ENCODE results near the gene EIF4H. TPM values are rescaled to one million over a fixed set of nuclear protein-coding genes. Genes with fewer than 3 reads are reported as not detected.

EIF4H gene
- total RNA-seq, result 100 to 1,000 TPM; 427 to 433 (median 433) TPM

DNA sequence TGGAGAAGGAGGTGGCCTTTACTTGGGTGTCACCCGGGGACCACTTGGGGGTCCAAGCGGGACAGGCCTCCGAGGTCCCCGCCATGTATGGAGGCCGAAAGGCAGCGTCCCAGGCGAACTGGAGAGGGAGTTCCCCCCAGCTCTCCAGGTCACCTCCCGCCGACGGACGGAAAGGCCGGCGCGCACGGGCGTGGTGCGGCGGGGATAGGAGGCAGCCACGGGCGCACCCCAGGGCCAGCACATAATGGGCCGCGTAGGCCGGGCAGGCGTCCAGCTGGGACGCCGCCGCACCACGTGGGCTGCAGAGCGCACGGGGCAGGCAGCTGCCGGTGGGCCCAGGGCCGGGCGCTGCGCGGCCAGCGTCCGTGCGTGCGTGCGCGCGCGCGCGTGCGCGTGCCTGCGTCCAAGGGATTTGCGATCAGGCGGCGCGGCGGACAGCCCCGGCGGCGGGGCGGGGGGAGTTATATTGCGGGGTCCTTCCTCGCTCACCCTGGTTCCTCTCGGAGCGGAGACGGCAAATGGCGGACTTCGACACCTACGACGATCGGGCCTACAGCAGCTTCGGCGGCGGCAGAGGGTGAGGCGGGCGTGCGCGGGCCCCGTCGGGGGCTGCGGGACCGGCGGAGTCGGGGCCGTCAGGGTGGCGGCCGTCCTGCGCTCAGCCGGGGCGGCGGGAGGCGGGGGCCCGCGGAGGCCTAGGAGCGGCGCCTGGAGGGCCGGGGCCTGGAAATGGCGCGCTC lies at the start of gene EIF4H:
EIF4H (plus strand) TSS at position 491 of the 740 bp plus-strand sequence; CDS start at position 519, 28 bp downstream.
- Mint-ChIP-seq H3K27me3 (ENCODE audit: low read depth) (no peaks in the 10 kb centered on the region), H3K4me1 (ENCODE audit: low read depth) (peaks cover 43% of the 10 kb centered on the region), H3K9me3 (no peaks in the 10 kb centered on the region), H3K36me3 (ENCODE audit: insufficient read depth) (peaks cover 18% of the 10 kb centered on the region), H3K4me3 (peak within 1 kb of the TSS; percentile 92)
- ATAC-seq (peak; percentile 86 to 88), DNase-seq (peak; percentile 94)

DNA sequence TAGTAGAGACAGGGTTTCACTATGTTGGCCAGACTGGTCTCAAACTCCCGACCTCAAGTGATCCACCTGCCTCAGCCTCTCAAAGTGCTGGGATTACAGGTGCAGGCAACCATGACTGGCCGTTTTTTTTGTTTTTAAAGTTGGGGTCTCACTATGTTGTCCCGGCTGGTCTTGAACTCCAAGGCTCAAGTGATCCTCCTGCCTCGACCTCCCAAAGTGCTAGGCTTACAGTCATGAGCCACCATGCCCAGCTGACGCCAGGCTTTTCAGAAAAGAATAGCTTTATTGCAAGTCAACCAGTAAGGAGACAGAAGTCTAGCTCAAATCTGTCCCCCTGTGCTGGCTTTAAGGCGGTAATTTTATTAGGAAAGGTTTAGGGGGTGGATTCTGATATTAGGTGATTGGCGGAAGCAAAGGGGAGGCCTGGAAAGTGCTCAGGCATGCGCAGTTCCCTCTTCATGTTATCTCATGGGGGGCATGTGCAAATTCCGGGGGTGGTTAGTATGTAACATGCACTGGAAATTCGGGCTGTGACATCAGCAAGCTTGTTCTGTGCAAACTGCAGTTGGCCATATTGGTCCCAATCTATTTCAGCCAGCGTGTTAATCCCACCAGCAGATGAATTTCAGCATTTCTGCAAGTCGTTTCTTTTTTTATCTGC lies 47.8 kb upstream of the EIF4H start:
- no peaks in the 10 kb centered on the region for H3K9me3 Mint-ChIP-seq
- ATAC-seq, result no peak
- H3K27me3 Mint-ChIP-seq (ENCODE audit: low read depth), result no peaks in the 10 kb centered on the region
- DNase-seq, result no peak
- H3K4me3 Mint-ChIP-seq, result no peak overlapping the region
- peaks cover 2% of the 10 kb centered on the region for H3K36me3 Mint-ChIP-seq (ENCODE audit: insufficient read depth)
- no peaks in the 10 kb centered on the region for H3K4me1 Mint-ChIP-seq (ENCODE audit: low read depth)

DNA sequence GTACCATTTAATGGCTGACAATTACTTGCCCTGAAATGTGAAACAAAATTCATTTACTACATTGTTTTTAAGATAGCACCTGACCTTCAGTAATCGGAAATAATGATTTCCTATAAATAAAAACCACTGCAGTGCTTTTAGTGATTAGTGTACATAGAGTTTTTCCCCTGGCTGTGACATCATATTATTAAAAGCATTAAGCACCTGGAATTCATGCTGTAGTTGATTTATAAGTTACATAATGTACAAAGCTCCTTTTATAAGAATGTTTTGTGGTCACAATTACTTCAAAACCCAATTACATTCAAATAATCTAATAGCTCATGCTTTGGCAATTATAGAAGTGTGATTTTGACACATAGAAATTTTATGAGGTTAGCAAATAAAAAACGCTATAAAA lies 44.3 kb upstream of the EIF4H start:
- Mint-ChIP-seq H3K27me3 (ENCODE audit: low read depth) (no peaks in the 10 kb centered on the region), H3K4me1 (ENCODE audit: low read depth) (no peaks in the 10 kb centered on the region), H3K9me3 (no peaks in the 10 kb centered on the region), H3K36me3 (ENCODE audit: insufficient read depth) (no peaks in the 10 kb centered on the region), H3K4me3 (no peak overlapping the region)
- ATAC-seq (no peak), DNase-seq (no peak)

DNA sequence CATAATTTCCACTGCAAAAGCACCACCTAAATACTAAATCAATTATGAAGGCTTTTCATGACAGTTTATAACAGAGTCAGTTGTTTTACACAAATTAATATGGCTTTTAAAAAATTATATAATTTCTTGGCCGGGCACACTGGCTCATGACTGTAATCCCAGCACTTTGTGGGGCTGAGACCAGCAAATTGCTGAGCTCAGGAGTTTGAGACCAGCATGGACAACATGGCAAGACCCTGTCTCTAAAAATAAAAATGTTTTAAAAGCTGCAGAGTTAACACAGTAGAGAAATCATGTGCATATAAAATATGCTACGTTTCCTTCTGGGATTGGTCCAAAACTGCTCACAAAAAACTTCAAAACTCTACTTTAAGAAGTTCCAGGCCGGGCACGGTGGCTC lies 43.6 kb upstream of the EIF4H start:
- DNase-seq (no peak), ATAC-seq (no peak)
- no peaks in the 10 kb centered on the region for H3K9me3 Mint-ChIP-seq
- no peaks in the 10 kb centered on the region for H3K4me1 Mint-ChIP-seq (ENCODE audit: low read depth)
- H3K4me3 Mint-ChIP-seq, result no peak overlapping the region
- no peaks in the 10 kb centered on the region for H3K36me3 Mint-ChIP-seq (ENCODE audit: insufficient read depth)
- H3K27me3 Mint-ChIP-seq (ENCODE audit: low read depth), result no peaks in the 10 kb centered on the region

DNA sequence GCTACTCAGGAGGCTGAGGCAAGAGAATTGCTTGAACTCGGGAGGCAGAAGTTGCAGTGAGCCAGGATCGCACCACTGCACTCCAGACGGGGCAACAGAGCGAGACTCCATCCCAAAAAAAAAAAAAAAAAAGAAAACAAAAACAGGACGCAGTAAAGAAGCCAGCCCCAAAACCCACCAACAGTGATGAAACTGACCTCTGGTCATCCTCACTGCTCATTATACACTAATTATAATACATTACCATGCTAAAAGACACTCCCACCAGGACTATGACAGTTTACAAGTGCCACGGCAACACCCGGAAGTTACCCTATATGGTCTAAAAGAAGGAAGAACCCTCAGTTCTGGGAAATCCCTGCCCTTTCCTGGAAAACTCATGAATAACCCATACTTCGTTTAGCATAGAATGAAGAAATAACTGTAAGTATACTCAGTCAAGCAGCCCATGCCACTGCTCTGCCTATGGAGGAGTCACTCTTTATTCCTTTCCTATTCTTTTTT lies 40.0 kb upstream of the EIF4H start:
- no peaks in the 10 kb centered on the region for H3K36me3 Mint-ChIP-seq (ENCODE audit: insufficient read depth)
- H3K9me3 Mint-ChIP-seq, result no peaks in the 10 kb centered on the region
- ATAC-seq (peak in 1 of 2 donors; percentile 18), DNase-seq (no peak)
- no peaks in the 10 kb centered on the region for H3K27me3 Mint-ChIP-seq (ENCODE audit: low read depth)
- H3K4me3 Mint-ChIP-seq, result no peak overlapping the region
- H3K4me1 Mint-ChIP-seq (ENCODE audit: low read depth), result no peaks in the 10 kb centered on the region

DNA sequence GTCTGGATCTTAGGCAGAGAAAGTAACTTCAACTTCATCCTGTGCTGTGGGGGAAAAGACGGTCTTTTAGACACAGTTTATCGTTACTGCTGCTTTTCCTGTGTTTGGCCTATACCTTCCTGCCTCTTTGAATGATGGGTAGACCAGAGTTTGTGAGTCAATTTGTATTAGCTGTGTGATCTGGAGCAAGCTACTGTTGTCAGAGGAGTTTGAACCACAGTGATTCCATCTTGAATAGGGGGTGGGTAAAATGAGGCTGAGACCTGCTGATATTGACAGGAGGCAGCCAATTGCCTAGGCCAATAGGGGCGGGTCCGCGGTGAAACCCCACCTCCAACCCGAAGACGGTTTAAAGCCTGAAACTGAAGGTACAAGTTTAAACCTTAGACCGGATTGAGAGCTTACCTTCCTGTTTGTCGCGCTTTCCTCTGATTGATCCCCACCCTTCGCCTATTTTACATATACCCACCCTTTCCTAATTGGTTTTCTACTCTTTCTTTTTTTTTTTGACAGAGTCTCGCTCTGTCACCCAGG lies 35.8 kb upstream of the EIF4H start:
- Mint-ChIP-seq H3K27me3 (ENCODE audit: low read depth) (no peaks in the 10 kb centered on the region), H3K4me1 (ENCODE audit: low read depth) (peaks cover 2% of the 10 kb centered on the region), H3K36me3 (ENCODE audit: insufficient read depth) (no peaks in the 10 kb centered on the region), H3K4me3 (no peak overlapping the region), H3K9me3 (no peaks in the 10 kb centered on the region)
- DNase-seq, result no peak
- no peak for ATAC-seq

DNA sequence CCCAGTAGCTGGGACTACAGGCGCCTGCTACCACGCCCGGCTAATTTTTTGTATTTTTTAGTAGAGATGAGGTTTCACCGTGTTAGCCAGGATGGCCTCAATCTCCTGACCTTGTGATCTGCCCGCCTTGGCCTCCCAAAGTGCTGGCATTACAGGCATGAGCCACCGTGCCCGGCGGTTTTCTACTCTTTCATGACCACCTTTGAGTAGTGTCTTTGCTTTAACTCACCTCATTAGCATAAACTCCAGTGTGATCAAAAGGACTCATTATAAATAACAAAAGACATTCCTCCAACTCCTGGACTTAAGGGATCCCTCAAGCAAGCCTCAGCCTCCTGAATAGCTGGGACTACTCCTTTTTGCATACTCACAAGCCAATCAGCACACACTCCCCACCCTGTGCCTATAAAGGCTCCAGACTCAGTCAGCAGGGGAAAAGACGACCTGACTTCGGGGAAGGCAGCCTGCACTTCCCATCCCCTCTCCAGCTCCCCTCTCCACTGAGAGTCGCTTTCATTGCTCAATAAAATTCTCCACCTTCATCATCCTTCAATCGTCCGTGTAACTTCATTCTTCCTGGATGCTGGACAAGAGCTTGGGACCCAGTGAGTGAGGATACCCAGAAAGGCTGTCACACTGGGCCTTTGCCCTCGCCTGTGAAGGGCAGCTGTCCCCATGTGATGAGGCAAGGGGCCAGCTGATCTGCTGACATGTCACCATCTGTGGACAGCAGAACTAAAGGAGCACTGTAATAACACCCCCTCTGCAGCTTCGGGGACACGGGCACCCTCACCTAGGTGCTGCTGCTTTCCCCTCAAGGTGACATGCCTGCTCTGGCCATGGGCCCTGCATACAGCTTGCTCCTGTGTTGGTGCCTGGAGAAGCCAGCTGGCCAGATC lies 35.0 kb upstream of the EIF4H start:
- no peak overlapping the region for H3K4me3 Mint-ChIP-seq
- H3K27me3 Mint-ChIP-seq (ENCODE audit: low read depth), result no peaks in the 10 kb centered on the region
- no peak for ATAC-seq
- no peaks in the 10 kb centered on the region for H3K9me3 Mint-ChIP-seq
- H3K36me3 Mint-ChIP-seq (ENCODE audit: insufficient read depth), result no peaks in the 10 kb centered on the region
- peaks cover 2% of the 10 kb centered on the region for H3K4me1 Mint-ChIP-seq (ENCODE audit: low read depth)
- DNase-seq, result no peak

DNA sequence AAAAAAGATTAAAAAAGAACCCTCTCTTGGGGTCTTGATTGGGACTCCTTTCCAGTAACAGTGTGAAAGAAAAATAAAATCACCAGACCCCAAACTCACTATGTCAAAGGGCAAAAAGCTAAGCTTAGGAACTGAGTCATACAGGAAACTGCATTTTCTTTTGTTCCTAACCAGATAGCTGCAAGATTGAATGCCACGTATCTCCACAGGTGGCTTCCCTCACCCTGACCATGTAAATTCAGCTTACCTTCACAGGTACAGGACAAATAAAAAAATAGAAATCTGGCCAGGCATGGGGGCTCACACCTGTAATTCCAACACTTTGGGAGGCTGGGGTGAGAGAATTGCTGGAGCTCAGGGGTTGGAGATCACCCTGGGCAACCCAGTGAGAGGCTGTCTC lies 32.5 kb upstream of the EIF4H start:
- DNase-seq, result no peak
- H3K4me3 Mint-ChIP-seq, result no peak overlapping the region
- H3K27me3 Mint-ChIP-seq (ENCODE audit: low read depth), result peaks cover 3% of the 10 kb centered on the region
- no peaks in the 10 kb centered on the region for H3K9me3 Mint-ChIP-seq
- ATAC-seq, result no peak
- peaks cover 2% of the 10 kb centered on the region for H3K4me1 Mint-ChIP-seq (ENCODE audit: low read depth)
- H3K36me3 Mint-ChIP-seq (ENCODE audit: insufficient read depth), result no peaks in the 10 kb centered on the region

DNA sequence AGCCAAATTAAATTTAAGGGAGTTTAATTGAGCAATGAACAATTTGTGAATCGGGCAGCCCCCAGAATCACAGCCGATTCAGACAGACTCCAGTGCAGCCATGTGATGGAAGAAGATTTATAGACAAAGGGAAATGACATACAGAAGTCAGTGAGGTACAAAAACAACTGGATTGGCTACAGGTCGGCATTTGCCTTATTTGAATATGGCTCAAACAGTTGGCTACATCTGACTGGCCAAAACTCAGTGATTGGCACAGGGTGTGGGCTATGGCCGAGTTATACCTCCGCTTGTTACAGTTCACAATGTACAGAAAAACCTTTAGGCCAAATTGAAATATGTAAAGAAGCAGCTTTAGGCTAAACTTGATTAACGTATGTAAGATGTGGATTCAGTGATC lies 30.8 kb upstream of the EIF4H start:
- ATAC-seq (no peak), DNase-seq (no peak)
- Mint-ChIP-seq H3K36me3 (ENCODE audit: insufficient read depth) (no peaks in the 10 kb centered on the region), H3K4me3 (no peak overlapping the region), H3K9me3 (no peaks in the 10 kb centered on the region), H3K27me3 (ENCODE audit: low read depth) (peaks cover 3% of the 10 kb centered on the region), H3K4me1 (ENCODE audit: low read depth) (peaks cover 2% of the 10 kb centered on the region)

DNA sequence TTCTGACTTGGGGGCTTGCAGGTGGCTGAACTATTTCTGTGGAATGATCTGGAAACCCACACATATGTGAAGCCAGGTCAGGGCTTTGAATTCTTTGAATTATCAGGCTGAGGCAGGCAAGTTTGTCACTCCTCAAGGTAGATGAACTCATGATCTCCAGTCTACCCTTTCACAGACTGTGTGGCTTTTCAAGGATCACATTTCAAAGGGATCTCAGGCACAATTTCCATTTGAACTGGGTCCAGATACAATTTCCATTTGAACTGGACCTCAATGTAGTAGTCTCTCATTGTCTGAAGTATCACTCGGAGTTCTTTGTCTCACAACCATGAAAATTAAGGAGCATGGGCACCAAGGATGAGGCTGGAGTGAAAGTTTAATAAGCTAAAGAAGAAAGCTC lies 25.7 kb upstream of the EIF4H start:
- Mint-ChIP-seq H3K4me3 (no peak overlapping the region), H3K36me3 (ENCODE audit: insufficient read depth) (no peaks in the 10 kb centered on the region), H3K27me3 (ENCODE audit: low read depth) (peaks cover 3% of the 10 kb centered on the region), H3K4me1 (ENCODE audit: low read depth) (no peaks in the 10 kb centered on the region), H3K9me3 (no peaks in the 10 kb centered on the region)
- ATAC-seq (no peak), DNase-seq (no peak)

DNA sequence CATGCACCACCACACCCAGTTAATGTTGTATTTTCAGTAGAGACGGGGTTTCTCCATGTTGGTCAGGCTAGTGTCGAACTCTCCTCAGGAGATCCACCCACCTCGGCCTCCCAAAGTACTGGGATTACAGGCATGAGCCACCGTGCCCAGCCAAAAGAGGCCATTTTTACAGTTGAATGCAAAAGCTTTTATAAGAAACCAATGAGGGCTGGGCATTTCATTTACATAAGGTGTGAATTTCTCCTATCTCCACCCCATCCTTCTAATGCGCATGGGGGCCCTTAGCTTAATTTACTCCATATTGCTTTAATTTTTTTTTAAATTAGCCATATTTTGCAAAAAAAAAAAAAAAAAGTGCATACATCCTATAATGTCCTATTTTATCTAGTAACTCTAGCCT lies 25.1 kb upstream of the EIF4H start:
- Mint-ChIP-seq H3K4me1 (ENCODE audit: low read depth) (no peaks in the 10 kb centered on the region), H3K9me3 (no peaks in the 10 kb centered on the region), H3K27me3 (ENCODE audit: low read depth) (peaks cover 3% of the 10 kb centered on the region), H3K4me3 (no peak overlapping the region), H3K36me3 (ENCODE audit: insufficient read depth) (no peaks in the 10 kb centered on the region)
- ATAC-seq (no peak), DNase-seq (no peak)

DNA sequence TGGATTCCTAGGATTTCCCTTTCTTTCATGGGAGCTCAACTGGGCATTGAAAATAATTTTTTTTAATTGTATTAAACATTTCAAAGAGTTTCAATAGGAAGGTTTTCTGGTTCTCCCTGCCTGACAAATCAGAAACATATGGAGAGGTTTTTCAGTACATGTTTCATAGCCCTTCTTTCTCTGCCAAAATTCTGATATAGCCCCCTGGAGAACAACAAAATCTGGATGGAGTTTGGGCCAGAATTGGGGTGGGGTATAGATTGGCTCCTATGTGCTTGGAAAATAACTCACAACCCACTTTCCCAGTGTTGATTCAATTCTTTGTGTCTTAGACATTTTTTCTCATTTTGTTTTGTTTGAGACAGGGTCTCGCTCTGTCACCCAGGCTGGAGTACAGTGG lies 24.6 kb upstream of the EIF4H start:
- Mint-ChIP-seq H3K4me1 (ENCODE audit: low read depth) (no peaks in the 10 kb centered on the region), H3K27me3 (ENCODE audit: low read depth) (peaks cover 3% of the 10 kb centered on the region), H3K36me3 (ENCODE audit: insufficient read depth) (no peaks in the 10 kb centered on the region), H3K4me3 (no peak overlapping the region), H3K9me3 (no peaks in the 10 kb centered on the region)
- no peak for DNase-seq
- ATAC-seq, result no peak

DNA sequence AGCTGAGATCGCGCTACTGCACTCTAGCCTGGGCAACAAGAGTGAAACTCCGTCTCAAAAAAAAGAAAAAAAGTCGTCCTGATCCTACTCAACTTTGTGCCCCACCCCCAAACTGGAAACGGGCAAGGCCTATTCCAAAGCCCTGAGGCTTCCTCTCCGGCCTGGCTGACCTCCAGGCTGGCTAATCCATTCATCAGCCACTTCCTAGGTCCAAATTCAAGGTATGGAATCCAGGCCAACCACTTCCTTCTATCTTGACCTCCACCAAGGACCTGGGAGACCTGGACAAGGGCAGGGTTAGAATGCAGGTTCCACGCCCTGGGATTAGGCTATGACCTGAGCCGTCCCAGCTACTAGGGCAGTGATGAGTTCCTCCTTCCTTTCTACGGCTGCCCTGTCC lies 20.4 kb upstream of the EIF4H start:
- Mint-ChIP-seq H3K4me1 (ENCODE audit: low read depth) (no peaks in the 10 kb centered on the region), H3K36me3 (ENCODE audit: insufficient read depth) (no peaks in the 10 kb centered on the region), H3K27me3 (ENCODE audit: low read depth) (no peaks in the 10 kb centered on the region), H3K4me3 (no peak overlapping the region), H3K9me3 (no peaks in the 10 kb centered on the region)
- no peak for DNase-seq
- ATAC-seq, result no peak

DNA sequence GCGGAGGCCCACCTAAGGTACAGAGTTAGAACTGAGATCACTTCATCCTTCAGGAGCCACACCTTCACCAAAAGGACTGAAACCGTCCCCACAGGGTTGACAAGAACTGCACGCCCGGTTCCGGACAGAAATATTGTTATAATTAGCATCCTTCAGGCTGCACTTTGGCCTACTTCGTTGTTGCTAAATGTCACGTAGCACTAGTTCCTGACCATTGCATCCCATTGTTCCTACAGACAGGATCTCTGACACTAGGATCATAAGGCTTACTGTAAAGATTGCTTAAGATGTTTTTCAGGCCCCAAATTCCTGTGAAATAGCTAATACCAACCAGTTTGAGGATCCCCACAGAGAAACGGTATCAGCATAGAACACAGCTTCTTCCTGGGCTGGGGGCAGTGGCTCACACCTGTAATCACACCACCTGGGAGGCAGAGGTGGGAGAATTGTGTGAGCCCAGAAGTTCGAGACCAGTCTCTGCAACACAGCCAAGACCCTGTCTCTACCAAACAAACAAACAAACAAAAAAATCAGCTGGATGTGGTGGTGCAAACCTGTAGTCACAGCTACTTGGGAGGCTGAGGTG lies 18.3 kb upstream of the EIF4H start:
- DNase-seq (no peak), ATAC-seq (no peak)
- no peaks in the 10 kb centered on the region for H3K9me3 Mint-ChIP-seq
- H3K4me3 Mint-ChIP-seq, result no peak overlapping the region
- no peaks in the 10 kb centered on the region for H3K27me3 Mint-ChIP-seq (ENCODE audit: low read depth)
- no peaks in the 10 kb centered on the region for H3K4me1 Mint-ChIP-seq (ENCODE audit: low read depth)
- H3K36me3 Mint-ChIP-seq (ENCODE audit: insufficient read depth), result no peaks in the 10 kb centered on the region
